Ishikawa (cell line): ENCODE measurements around the gene RAP1GAP2.

Experiments
- CEBPB ChIP-seq: IDR thresholded peaks from 2 replicates; pipeline ENCODE4 v1.6.1; 2012
- CREB1 ChIP-seq: IDR thresholded peaks from 2 replicates; pipeline ENCODE4 v1.6.1; 2012; ENCODE audit warnings: low read depth
- EGR1 ChIP-seq: IDR thresholded peaks from 2 replicates; pipeline ENCODE4 v1.6.1; 2012
- EP300 ChIP-seq: IDR thresholded peaks from 2 replicates; pipeline ENCODE4 v1.6.1; 2012; ENCODE audit warnings: borderline replicate concordance
- FOXM1 ChIP-seq: IDR thresholded peaks from 2 replicates; pipeline ENCODE4 v1.6.1; 2012; ENCODE audit warnings: low read depth, borderline replicate concordance
- NFIC ChIP-seq: IDR thresholded peaks from 2 replicates; pipeline ENCODE4 v1.6.1; 2012
- RAD21 ChIP-seq: IDR thresholded peaks from 2 replicates; pipeline ENCODE4 v1.6.1; 2012; ENCODE audit warnings: low read depth
- TAF1 ChIP-seq: IDR thresholded peaks from 2 replicates; pipeline ENCODE4 v1.6.1; 2012; ENCODE audit warnings: low read depth, mild to moderate bottlenecking
- TCF12 ChIP-seq: IDR thresholded peaks from 2 replicates; pipeline ENCODE4 v1.6.1; 2012; ENCODE audit warnings: low read depth
- TEAD4 ChIP-seq: IDR thresholded peaks from 2 replicates; pipeline ENCODE4 v1.6.1; 2012
- YY1 ChIP-seq: IDR thresholded peaks from 2 replicates; pipeline ENCODE4 v1.6.1; 2012; ENCODE audit warnings: low read depth
- ZBTB7A ChIP-seq: IDR thresholded peaks from 2 replicates; pipeline ENCODE4 v1.6.1; 2012; ENCODE audit warnings: low read depth
- TF ChIP-seq, protein P1 (sequence below): IDR thresholded peaks from 2 replicates; pipeline ENCODE4 v1.6.1; 2012
- TF ChIP-seq, protein P2 (sequence below): IDR thresholded peaks from 2 replicates; pipeline ENCODE4 v1.6.1; 2012; ENCODE audit warnings: low read depth, mild to moderate bottlenecking
- TF ChIP-seq, protein P3 (sequence below): IDR thresholded peaks from 2 replicates; pipeline ENCODE4 v1.6.1; 2012

The RAP1GAP2 gene

DNA sequence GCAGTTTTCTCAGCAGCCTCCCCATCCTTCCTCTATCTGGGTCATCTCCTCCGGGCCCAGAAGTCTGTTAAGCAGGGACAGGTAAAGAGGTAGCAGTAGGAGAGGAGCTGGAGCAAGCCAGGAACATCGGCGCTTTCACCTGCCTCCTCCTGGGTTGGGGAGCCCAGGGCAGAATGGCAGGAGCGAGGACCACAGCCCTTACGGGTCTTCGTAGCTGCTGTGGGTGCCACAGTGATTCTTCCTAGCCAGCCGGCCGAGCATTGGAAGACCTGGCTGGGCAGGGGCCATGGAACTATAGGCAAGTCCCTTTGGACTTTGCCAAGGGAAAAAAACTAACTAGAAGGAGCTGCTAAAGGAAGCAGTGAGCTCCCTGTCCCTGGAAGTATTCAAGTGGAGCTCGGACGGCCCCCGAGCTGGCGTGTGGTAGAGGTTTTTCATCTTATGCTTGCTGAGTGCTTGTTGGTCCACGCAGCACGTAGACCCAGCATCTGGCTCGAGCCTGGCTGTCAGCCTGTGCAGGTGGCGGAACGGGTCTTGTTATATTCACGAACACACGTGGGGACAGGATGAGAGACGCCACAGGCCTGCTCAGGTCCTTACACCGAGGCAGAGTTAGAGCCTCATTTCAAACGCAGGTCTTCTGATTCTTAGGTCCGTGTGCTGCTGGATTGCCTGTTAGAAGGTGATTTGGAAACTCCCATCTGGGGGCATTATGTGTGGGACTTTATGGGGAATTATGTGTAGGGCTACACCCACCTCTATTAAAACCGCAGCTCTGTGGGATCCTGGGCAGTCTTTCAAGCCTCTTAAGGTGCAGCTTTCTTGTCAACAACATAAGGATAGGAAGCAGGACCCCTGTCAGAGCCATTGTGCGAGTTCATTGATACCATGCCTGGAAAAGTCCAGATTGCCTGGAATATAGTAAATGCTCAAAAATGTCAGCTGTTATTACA, 212.4 kb downstream of the RAP1GAP2 start:
- no peak for TF ChIP-seq FOXM1
- TF ChIP-seq EGR1 = no peak
- TF ChIP-seq, protein P1, sequence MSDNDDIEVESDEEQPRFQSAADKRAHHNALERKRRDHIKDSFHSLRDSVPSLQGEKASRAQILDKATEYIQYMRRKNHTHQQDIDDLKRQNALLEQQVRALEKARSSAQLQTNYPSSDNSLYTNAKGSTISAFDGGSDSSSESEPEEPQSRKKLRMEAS = no peak
- TF ChIP-seq, protein P2, sequence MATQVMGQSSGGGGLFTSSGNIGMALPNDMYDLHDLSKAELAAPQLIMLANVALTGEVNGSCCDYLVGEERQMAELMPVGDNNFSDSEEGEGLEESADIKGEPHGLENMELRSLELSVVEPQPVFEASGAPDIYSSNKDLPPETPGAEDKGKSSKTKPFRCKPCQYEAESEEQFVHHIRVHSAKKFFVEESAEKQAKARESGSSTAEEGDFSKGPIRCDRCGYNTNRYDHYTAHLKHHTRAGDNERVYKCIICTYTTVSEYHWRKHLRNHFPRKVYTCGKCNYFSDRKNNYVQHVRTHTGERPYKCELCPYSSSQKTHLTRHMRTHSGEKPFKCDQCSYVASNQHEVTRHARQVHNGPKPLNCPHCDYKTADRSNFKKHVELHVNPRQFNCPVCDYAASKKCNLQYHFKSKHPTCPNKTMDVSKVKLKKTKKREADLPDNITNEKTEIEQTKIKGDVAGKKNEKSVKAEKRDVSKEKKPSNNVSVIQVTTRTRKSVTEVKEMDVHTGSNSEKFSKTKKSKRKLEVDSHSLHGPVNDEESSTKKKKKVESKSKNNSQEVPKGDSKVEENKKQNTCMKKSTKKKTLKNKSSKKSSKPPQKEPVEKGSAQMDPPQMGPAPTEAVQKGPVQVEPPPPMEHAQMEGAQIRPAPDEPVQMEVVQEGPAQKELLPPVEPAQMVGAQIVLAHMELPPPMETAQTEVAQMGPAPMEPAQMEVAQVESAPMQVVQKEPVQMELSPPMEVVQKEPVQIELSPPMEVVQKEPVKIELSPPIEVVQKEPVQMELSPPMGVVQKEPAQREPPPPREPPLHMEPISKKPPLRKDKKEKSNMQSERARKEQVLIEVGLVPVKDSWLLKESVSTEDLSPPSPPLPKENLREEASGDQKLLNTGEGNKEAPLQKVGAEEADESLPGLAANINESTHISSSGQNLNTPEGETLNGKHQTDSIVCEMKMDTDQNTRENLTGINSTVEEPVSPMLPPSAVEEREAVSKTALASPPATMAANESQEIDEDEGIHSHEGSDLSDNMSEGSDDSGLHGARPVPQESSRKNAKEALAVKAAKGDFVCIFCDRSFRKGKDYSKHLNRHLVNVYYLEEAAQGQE = no peak
- no peak for TF ChIP-seq NFIC
- no peak for TF ChIP-seq TAF1
- TF ChIP-seq YY1 = no peak
- no peak for TF ChIP-seq CREB1
- TF ChIP-seq CEBPB = no peak
- TF ChIP-seq, protein P3, sequence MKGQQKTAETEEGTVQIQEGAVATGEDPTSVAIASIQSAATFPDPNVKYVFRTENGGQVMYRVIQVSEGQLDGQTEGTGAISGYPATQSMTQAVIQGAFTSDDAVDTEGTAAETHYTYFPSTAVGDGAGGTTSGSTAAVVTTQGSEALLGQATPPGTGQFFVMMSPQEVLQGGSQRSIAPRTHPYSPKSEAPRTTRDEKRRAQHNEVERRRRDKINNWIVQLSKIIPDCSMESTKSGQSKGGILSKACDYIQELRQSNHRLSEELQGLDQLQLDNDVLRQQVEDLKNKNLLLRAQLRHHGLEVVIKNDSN = no peak
- TF ChIP-seq TEAD4 = no peak
- TF ChIP-seq RAD21 = no peak
- TF ChIP-seq TCF12 = no peak
- TF ChIP-seq ZBTB7A = no peak
- TF ChIP-seq EP300 = no peak

DNA sequence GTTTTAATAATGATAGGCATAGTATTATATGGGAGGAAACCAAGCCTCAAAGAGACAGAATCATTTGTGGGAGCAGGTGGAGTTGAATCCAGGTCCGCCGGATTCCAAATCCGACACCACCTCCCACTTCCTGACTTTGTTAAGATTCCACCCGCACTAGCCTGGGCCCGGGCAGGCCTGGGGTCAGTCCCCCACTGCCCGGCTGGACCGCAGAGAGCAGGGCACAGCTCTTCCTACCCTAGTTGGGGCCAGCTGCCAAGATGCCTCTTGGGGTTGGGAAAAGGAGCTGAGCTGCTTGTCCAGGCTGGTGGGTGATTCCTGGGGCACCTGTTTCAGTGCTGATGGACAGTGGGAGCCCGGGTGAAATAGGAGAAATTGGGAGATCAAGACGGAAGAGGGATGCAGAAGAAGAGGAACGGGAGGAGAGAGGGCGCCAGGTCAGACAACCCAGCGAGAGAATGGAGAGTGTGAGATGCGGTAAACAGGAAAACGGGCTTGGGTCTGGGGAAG, 213.2 kb downstream of the RAP1GAP2 start:
- TF ChIP-seq, protein P1 = no peak
- TF ChIP-seq TEAD4 (no peak), YY1 (no peak), FOXM1 (no peak), RAD21 (no peak), NFIC (no peak), CEBPB (no peak), EP300 (no peak), TCF12 (no peak), EGR1 (no peak), ZBTB7A (no peak), CREB1 (no peak), TAF1 (no peak)
- TF ChIP-seq, protein P2 = no peak
- TF ChIP-seq, protein P3 = no peak

DNA sequence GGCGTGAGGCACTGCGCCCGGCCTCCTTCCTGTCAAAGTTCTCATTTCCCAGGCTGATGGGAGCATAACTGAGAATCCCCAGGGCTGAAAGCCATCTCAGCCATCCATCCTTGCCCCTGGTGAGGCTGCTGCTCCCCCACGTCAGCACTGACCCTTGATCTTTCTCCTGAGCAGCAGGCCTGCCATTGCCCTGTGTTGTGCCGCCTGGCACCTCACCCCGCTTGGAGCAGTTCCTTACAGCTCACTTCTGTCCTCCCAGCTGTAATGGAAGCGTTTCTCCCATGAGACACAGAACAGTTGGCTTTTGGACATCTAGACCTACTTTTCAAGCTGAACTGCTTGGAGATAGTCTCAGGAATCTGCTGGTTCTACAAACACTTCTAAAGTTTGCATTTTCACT, 215.7 kb downstream of the RAP1GAP2 start:
- TF ChIP-seq CEBPB = no peak
- no peak for TF ChIP-seq TCF12
- TF ChIP-seq, protein P1 = no peak
- no peak for TF ChIP-seq RAD21
- no peak for TF ChIP-seq TAF1
- TF ChIP-seq TEAD4 = no peak
- TF ChIP-seq, protein P2 = no peak
- no peak for TF ChIP-seq EP300
- TF ChIP-seq, protein P3 = no peak
- no peak for TF ChIP-seq CREB1
- TF ChIP-seq NFIC = no peak
- no peak for TF ChIP-seq YY1
- TF ChIP-seq FOXM1 = no peak
